ENCODE results near the gene PRKAR2A. TPM values are rescaled to one million over a fixed set of nuclear protein-coding genes. Genes with fewer than 3 reads are reported as not detected.

PRKAR2A gene
- total RNA-seq, 2 experiments from 2014 or later = 37.0 to 37.6 TPM

DNA sequence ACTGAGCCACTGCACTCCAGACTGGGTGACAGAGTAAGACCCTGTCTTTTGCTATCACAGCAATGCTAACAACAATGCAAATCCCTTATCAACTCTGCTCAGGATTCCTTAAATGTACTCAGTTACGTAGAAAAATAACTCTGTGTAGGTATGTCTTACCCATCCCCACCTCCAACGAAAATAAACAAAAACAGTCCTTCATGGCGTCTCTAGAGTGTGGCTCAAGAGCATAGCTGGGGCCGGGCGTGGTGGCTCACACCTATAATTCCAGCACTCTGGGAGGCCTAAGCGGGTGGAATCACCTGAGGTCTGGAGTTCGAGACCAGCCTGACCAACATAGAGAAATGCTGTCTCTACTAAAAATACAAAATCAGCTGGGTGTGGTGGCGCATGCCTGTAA is 148.8 kb downstream of the PRKAR2A start:
- Mint-ChIP-seq H3K27ac (no peak overlapping the region), H3K4me3 (no peak overlapping the region)
- POLR2A ChIA-PET = no interaction called here

DNA sequence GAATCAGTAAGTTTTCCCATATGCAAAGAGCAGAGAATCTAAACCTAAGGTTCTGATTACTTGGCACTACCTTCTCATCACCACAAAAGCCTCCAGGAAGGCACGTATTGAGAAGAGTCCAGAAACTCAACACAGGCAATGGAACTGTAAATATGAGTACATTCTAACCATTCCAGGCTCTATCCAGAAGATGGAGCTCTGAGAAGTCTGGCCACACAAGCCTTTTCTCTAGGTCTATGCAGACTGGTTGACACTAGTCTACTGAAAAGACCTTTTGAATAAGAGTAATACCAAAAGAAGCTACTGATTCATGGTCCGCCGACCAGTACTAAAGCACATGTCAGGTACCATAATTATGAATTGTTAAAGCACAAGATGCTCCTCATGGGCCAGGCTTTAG is 149.7 kb downstream of the PRKAR2A start:
- no peak overlapping the region for H3K27ac Mint-ChIP-seq
- no peak for ATAC-seq (ENCODE audit: low read depth)
- no peaks in the 10 kb centered on the region for H3K27me3 Mint-ChIP-seq
- POLR2A ChIA-PET = interaction anchor here (0.7 kb wide), 2 partner anchors 40 to 718 kb away, joined by 3 to 4 read pairs; no protein-coding TSS in a partner anchor
- H3K4me3 Mint-ChIP-seq = no peak overlapping the region
- no peak for DNase-seq
- peaks cover 1% of the 10 kb centered on the region for H3K4me1 Mint-ChIP-seq
- peaks cover 29% of the 10 kb centered on the region for H3K36me3 Mint-ChIP-seq
- no peaks in the 10 kb centered on the region for H3K9me3 Mint-ChIP-seq

More for the DNA sequence above, 148.8 kb downstream of the PRKAR2A start:
- H3K36me3 Mint-ChIP-seq = peaks cover 27% of the 10 kb centered on the region
- peaks cover 1% of the 10 kb centered on the region for H3K4me1 Mint-ChIP-seq
- H3K27me3 Mint-ChIP-seq = no peaks in the 10 kb centered on the region
- H3K9me3 Mint-ChIP-seq = no peaks in the 10 kb centered on the region
- ATAC-seq (ENCODE audit: low read depth) (no peak), DNase-seq (no peak)

DNA sequence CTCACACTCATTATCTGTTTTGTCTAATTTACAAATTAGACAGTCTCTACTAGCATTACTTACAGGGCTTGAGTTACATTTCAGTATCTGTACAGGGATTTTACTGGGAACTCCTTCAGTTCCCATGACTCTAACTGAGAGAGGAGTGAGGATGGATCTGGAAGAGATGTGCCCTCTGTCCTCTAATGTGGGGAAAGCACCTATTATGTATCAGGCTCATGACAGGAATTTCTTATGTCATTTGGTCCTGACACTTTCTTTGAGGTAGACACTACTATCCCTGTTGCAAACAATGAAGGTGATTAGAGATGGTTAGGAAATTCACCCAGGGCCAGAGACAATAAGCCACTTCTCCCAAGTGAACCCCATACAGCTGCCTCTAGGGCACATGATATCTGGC is 151.1 kb downstream of the PRKAR2A start:
- ATAC-seq (ENCODE audit: low read depth) (no peak), DNase-seq (no peak)
- Mint-ChIP-seq H3K36me3 (peaks cover 22% of the 10 kb centered on the region), H3K27ac (no peak overlapping the region), H3K4me1 (peaks cover 2% of the 10 kb centered on the region), H3K4me3 (no peak overlapping the region), H3K9me3 (no peaks in the 10 kb centered on the region), H3K27me3 (no peaks in the 10 kb centered on the region)
- POLR2A ChIA-PET = no interaction called here

Other genes starting within 250 kb of the PRKAR2A start
- gene UQCRC1, start 238.2 kb downstream of the PRKAR2A start, total RNA-seq = 100 to 1,000 TPM; 144 to 148 TPM
- gene TMEM89, start 226.1 kb downstream of the PRKAR2A start, total RNA-seq = not detected
- 10 to 100 TPM; 54.4 to 54.7 TPM for gene SLC26A6, start 212.4 kb downstream of the PRKAR2A start, total RNA-seq
- gene CELSR3, start 185.0 kb downstream of the PRKAR2A start, total RNA-seq = 10 to 100 TPM; 15.6 to 16.2 TPM
- gene NCKIPSD, start 162.0 kb downstream of the PRKAR2A start, total RNA-seq = 10 to 100 TPM; 46.9 to 48.7 TPM
- 10 to 100 TPM; 68.4 to 72.0 TPM for gene IP6K2, start 130.7 kb downstream of the PRKAR2A start, total RNA-seq
- gene SLC25A20, start 51.0 kb upstream of the PRKAR2A start, total RNA-seq = 10 to 100 TPM; 27.5 to 28.3 TPM
- 100 to 1,000 TPM; 108 to 118 TPM for gene ARIH2, start 71.0 kb upstream of the PRKAR2A start, total RNA-seq
- 10 to 100 TPM; 57.4 to 57.7 TPM for gene P4HTM, start 142.4 kb upstream of the PRKAR2A start, total RNA-seq
- gene WDR6, start 159.5 kb upstream of the PRKAR2A start, total RNA-seq = 100 to 1,000 TPM; 185 to 207 TPM
- gene DALRD3, start 170.7 kb upstream of the PRKAR2A start, total RNA-seq = 10 to 100 TPM; 27.9 to 29.9 TPM
- 10 to 100 TPM; 78.9 to 82.4 TPM for gene NDUFAF3, start 174.2 kb upstream of the PRKAR2A start, total RNA-seq
- 100 to 1,000 TPM; 145 to 146 TPM for gene IMPDH2, start 181.5 kb upstream of the PRKAR2A start, total RNA-seq
- gene QRICH1, start 246.2 kb upstream of the PRKAR2A start, total RNA-seq = 100 to 1,000 TPM; 141 to 153 TPM

Measured in activated naive CD8-positive, alpha-beta T cell treated with anti-CD3 and anti-CD28 coated beads, Interleukin-2, amount 10 ng/mL, durations not matched to agents 7 days and 5 days (primary cell).